ENCODE data around the gene MATCAP1.

DNA sequence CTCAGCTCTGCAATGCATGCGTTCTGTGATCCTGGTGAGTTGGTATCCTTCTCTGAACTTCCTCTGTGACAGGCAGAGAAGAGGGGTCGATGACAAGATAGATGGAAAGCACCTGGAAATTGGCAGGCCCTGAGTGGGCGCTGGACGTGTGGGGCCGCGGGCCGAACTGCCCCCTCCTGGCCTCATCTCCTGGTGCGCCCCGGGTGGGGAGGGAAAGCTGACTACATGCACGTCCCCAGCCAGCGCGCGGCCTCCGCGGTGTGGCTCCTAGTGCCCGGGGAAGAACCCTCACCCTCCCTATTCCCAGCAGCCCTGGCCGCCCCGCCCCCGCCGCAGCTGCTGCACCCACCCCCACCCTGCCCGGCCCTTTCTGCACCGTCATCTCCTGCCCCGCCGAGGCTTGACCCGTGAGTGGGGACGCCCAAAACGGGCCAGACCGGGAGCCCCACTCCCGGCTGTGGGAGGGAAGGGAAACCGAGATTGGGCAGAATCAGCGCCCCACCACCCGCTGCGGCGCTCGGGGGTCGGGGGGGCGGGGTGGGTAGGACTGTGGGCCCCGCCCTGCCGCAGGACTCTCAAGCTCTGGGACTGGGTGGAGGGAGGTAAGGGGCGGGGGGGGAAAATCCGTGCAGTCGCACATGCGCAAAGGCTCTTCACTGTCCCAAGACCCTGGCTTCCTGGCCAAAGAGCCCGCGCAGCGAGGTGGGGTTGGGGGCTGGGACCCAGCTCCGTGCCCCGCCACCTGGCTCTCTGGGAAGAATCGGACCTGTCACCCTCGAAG is 13.4 kb downstream of the MATCAP1 start, which contains the start of gene NOL3:
- TF ChIP-seq, protein P1, sequence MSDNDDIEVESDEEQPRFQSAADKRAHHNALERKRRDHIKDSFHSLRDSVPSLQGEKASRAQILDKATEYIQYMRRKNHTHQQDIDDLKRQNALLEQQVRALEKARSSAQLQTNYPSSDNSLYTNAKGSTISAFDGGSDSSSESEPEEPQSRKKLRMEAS (IDR thresholded peaks at IDR 0.05; ENCODE audit: low read depth, low read length) = no peak
- TF ChIP-seq POLR2A (IDR thresholded peaks at IDR 0.05; ENCODE audit: extremely low read depth, insufficient read length) = peak; percentile 22
- TF ChIP-seq CTCF (IDR thresholded peaks at IDR 0.05; ENCODE audit: low read depth, low read length) = no peak
- no peak for TF ChIP-seq MYC (IDR thresholded peaks at IDR 0.05; ENCODE audit: low read depth, low read length)

All from NB4 (cell line).